ENCODE measurements around the gene DACH1. TPM values are rescaled to one million over a fixed set of nuclear protein-coding genes. Genes with fewer than 3 reads are reported as not detected.

Gene DACH1
- total and polyA plus RNA-seq, 4 donors, result 1.4 to 42.3 (median 3.7) TPM

GRCh38 chr13:71634602-71635443, 232.2 kb downstream of the DACH1 start:
- WGBS, 2 donors, result 72 to 93% methylated on average over 2 of the region's 2 CpGs
- Histone ChIP-seq H3K4me1 (ENCODE audit: control insufficient read depth in 5 of 5, insufficient read depth in 5 of 5, low read length in 5 of 5) (peaks cover 0 to 4% (median 3%) of the 10 kb centered on the region in 5 donors), H3K9me3 (ENCODE audit: control insufficient read depth in 4 of 4, insufficient read depth in 3 of 4, low read length in 3 of 4) (no peaks in the 10 kb centered on the region), H3K4me3 (no peak overlapping the region), H3K27me3 (ENCODE audit: control insufficient read depth in 3 of 3, insufficient read depth in 3 of 3, low read length in 2 of 3) (no peaks in the 10 kb centered on the region), H3K27ac (ENCODE audit: low read depth in 1 of 2, low read length in 1 of 2) (no peak overlapping the region), H3K36me3 (ENCODE audit: control insufficient read depth in 4 of 4, insufficient read depth in 4 of 4, low read length in 4 of 4) (peaks cover 0 to 2% (median 0%) of the 10 kb centered on the region in 4 donors), H3K9ac (ENCODE audit: insufficient read depth in 1 of 2, low read length in 2 of 2) (no peak overlapping the region)
- DNase-seq, result no peak
- ATAC-seq (ENCODE audit: insufficient read depth, low FRiP score), result no peak
- TF ChIP-seq CTCF (IDR thresholded peaks at IDR 0.05; ENCODE audit: control extremely low read depth, extremely low read depth), result no peak

GRCh38 chr13:71634182-71634581, 232.8 kb downstream of the DACH1 start:
- Histone ChIP-seq H3K9me3 (ENCODE audit: control insufficient read depth in 4 of 4, insufficient read depth in 3 of 4, low read length in 3 of 4) (no peaks in the 10 kb centered on the region), H3K4me3 (no peak overlapping the region), H3K9ac (ENCODE audit: insufficient read depth in 1 of 2, low read length in 2 of 2) (no peak overlapping the region), H3K27ac (ENCODE audit: low read depth in 1 of 2, low read length in 1 of 2) (no peak overlapping the region), H3K4me1 (ENCODE audit: control insufficient read depth in 5 of 5, insufficient read depth in 5 of 5, low read length in 5 of 5) (peaks cover 0 to 4% (median 4%) of the 10 kb centered on the region in 5 donors), H3K36me3 (ENCODE audit: control insufficient read depth in 4 of 4, insufficient read depth in 4 of 4, low read length in 4 of 4) (peaks cover 0 to 3% (median 0%) of the 10 kb centered on the region in 4 donors), H3K27me3 (ENCODE audit: control insufficient read depth in 3 of 3, insufficient read depth in 3 of 3, low read length in 2 of 3) (no peaks in the 10 kb centered on the region)
- ATAC-seq (ENCODE audit: insufficient read depth, low FRiP score) (no peak), DNase-seq (no peak)
- no peak for TF ChIP-seq CTCF (IDR thresholded peaks at IDR 0.05; ENCODE audit: control extremely low read depth, extremely low read depth)
- 94 to 95% methylated on average over 7 of the region's 7 CpGs for WGBS, 2 donors

DNA sequence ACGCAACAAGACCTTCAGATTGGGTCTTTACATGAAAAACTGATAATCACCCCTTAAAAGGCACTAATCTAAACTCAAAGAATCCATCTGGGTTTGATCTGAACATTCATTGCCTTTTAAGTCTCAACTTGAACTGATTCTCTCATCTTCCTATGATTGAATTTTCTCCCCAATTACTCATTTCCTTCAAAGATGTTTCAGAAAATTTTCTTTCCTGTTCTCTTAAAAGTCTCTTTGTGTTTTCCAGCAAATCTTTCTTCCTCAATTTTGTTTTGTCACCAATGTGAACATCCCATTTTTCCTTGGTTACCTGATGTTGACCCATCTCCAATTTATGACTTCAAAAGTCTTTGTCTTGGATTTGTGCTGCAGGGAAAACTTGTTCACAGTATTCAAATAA, 234.3 kb downstream of the DACH1 start:
- Histone ChIP-seq H3K4me1 (ENCODE audit: control insufficient read depth in 5 of 5, insufficient read depth in 5 of 5, low read length in 5 of 5) (peaks cover 0 to 7% (median 4%) of the 10 kb centered on the region in 5 donors), H3K27me3 (ENCODE audit: control insufficient read depth in 3 of 3, insufficient read depth in 3 of 3, low read length in 2 of 3) (no peaks in the 10 kb centered on the region), H3K36me3 (ENCODE audit: control insufficient read depth in 4 of 4, insufficient read depth in 4 of 4, low read length in 4 of 4) (peaks cover 0 to 5% (median 0%) of the 10 kb centered on the region in 4 donors), H3K9ac (ENCODE audit: insufficient read depth in 1 of 2, low read length in 2 of 2) (no peak overlapping the region), H3K4me3 (no peak overlapping the region), H3K9me3 (ENCODE audit: control insufficient read depth in 4 of 4, insufficient read depth in 3 of 4, low read length in 3 of 4) (no peaks in the 10 kb centered on the region), H3K27ac (ENCODE audit: low read depth in 1 of 2, low read length in 1 of 2) (peak overlapping the region in 1 of 2 donors; percentile 21)
- WGBS, 2 donors, result 96 to 100% methylated on average over 1 of the region's 1 CpG
- ATAC-seq (ENCODE audit: insufficient read depth, low FRiP score) (no peak), DNase-seq (no peak)
- no peak for TF ChIP-seq CTCF (IDR thresholded peaks at IDR 0.05; ENCODE audit: control extremely low read depth, extremely low read depth)
